Cortex of kidney (tissue), 1 donor: ENCODE data around the gene SPIRE2.

ENCODE experiments used
- DNase-seq: peaks from one replicate; lab custom pipeline; 2025; lab: John Stamatoyannopoulos, UW

Gene SPIRE2

DNA sequence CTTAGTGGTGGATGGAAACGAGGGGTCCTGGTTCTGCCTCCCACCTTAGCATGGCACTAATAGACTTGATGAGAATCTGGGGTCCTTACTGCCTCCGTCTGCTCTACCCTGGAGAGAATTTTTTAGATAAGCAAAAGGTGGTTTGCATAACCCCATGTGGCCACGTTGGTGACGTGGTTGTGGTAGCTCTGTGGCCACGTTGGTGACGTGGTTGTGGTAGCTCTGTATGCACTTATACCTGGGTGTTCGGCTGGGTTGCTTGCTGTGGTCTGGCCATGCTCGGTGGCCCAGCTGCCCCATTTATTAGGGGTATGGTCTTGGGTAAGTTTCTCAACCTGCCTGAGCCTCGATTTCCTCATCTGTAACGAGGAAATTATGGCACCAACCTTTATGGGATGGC, 13.0 kb downstream of the SPIRE2 start:
- no peak for DNase-seq

DNA sequence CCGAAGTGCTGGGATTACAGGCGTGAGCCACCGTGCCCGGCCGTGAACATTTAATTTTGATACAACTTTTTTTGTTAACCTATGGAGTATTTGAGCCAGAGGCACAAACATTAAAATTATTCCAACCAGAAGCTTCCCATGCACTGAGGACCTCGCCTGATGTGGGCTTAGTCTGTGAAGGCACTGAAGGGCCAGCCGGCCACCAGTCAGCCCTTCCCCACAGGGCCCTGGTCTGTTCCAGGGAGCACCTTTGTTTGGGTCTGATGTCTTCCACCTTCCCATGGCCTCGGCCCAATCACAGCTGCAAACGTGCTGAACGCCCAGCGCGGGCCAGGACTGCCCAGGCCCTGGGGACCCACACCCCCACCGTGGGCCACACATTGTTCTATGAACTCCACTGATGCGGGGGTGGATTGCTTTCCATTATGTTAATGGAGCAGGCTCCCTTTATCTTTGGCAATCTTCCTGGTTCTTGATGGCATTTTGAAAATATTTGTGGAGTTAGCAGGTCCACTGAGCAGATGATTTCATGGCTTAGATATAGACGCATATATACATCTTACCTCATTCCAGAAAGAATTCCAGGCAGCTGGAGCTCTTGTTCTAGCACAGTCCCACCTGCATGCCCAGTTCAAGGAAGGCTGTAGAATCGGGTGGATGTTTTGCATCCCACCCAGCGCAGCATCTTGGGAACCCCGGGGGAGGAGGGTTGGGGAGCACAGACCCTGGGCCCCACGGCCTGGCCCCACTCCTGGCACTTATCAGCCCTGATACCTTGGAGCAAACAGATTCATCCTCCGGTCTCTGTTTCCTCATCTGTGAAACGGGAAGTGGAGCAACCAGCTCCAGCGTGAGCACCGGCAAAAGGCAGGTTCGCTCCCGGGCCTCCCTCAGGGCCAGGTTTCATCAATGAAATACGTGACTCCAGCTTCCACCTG, 14.5 kb downstream of the SPIRE2 start:
- no peak for DNase-seq

DNA sequence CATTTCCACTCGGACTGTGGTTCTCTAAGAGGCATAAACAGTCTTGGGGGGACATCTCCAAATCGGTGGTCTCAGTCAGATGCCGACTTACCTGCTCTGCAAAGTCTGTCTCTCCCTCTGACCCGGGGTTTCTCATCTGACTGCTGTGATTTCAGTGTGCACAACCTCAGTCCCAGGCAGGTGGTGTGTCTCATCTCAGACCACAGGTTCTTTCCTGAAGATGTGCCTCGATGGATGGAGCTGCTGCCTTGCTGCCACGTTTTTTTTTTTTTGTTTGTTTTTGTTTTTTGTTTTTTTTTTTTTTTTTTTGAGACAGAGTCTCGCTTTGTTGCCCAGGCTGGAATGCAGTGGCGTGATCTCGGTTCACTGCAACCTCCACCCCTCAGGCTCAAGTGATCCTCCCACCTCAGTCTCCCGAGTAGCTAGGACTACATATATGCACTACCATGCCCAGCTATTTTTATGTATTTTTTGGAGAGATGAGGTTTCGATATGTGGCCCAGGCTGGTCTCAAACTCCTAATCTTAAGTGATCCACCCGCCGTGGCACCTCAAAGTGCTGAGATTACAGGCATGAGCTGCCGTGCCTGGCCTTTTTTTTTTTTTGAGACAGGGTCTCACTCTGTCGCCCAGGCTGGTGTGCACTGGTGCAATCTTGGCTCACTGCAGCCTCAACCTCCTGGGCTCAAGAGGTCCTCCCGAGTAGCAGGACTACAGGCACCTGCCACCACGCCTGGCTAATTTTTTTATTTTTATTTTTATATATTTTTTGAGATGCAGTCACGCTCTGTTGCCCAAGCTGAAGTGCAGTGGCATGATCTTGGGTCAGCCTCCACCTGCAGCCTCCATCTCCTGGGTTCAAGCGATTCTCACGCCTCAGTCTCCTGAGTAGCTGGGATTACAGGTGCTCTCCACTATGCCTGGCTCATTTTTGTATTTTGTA, 15.4 kb downstream of the SPIRE2 start:
- no peak for DNase-seq

DNA sequence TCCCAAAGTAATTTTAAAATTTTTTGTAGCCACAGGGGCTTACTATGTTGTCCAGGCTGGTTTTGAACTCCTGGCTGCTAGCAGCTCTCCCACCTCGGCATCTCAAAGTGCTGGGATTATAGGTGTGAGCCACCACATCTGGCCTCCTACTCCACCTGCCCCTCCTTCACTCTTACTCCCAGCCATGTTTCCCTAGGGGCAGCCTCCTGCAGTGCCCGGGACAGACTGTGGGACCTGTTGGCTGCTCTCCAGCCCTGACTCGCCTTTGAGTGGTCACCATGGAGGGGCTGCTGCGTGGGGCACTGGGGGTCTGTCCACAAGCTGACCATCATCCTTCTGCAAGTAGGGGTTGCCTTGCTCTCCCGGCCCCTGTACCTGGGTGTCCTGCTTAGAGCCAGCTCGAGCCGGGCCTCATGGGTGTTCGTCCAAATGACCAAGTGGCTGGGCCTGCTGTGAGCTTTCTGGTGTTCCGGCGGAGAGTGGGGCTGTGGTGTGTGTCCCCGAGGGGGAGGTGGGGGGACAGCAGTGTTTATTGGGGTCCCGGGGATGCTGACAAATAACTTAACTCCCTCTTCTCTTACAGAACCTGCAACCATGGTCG, 16.6 kb downstream of the SPIRE2 start:
- DNase-seq, result no peak

DNA sequence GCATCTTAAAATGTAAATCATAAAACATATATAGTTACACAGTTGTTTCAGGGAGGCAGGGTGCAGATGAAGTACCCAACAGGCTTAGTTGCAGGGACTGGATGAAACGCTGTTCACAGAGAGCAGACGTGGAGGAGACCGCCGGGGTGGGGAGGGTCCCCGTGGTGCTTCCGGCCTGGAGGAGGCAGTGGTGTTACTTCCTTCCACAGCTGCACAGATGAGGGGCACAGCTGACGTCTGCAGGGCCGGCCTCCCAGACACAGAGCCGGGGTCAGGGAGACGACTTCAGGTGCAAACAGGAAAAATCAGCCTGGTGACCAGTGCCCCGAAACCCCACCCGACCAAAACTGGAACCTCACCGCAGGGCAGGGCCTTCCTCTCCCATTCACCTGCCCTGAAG, 17.1 kb downstream of the SPIRE2 start:
- no peak for DNase-seq

DNA sequence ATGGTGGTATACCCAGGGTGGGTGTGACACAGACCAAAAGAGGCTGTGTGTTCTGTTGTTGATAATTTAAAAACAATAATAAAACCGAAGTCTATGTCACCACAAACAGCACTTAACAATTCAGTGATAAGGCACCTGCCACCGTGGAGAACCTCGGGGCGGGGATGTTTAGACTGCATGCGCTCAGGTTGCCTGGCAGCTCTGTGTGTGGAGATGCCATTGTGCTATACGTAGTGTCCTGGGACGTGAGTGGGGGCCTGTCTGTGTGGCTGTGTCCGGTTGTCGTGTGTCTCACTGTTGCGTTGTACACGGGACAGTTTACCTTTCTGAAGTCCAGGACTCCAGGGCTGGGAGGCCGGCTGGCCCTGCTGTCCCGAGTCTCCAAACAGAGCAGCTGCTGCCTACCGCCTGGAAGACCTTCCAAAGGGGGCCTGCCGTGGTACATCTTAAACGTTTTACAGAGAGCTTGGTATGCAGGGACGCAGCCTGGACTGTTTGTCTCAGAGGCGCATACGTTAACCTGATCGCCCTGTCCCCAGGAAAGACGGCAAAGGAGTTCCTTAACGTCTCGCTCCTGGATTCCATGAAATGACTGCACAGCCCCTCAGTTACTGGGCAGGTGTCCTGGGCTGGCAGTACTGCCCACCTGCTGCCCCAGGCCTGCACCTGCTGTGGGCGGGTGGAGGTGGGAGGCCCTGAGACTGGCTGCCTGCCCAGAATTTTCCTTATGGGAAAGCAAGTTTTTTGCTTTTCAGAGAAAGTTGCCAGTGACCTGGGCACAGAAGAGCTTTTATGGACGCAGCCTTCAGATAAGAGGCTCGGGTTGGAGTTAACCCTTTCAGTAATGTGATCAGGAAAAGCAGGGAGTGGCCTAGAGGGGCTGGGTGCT, 19.0 kb downstream of the SPIRE2 start:
- no peak for DNase-seq

DNA sequence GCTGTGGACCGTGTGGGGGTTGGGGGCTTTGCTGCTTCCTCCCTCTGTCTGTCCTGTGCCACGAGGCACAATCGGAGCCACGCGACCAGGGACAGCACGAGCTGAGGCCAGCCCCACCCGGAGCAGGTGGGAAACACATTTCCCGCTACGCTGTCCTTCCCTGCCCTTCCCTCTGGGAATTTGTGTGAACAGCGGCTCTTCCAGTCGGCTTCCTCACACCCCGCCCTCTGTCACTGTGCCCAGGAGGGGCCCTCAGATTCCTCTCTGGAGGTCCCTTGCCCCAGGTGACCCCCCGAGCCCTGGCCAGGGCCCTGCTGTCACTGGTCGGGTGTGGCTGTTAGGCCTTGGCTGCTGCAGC, 19.6 kb downstream of the SPIRE2 start:
- no peak for DNase-seq

DNA sequence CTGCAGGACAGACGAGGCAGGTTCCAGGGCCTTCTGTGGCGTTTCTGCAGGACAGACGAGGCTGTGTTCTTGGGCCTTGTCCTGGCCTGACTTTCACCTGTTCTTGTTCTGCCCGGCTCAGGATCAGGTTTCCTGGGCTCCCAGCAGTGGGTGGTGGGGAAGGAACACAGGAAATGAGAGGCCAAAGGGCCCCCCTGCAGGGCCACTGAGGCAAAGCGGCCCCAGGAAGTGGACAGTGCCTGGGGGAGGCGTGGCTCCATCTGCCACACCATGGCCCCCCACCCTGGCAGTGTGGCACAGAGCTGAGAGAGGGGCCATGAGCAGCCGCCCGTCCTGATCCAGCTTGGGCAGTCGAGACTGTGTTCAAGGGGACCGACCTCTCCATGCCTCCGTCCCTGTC, 20.7 kb downstream of the SPIRE2 start:
- no peak for DNase-seq

DNA sequence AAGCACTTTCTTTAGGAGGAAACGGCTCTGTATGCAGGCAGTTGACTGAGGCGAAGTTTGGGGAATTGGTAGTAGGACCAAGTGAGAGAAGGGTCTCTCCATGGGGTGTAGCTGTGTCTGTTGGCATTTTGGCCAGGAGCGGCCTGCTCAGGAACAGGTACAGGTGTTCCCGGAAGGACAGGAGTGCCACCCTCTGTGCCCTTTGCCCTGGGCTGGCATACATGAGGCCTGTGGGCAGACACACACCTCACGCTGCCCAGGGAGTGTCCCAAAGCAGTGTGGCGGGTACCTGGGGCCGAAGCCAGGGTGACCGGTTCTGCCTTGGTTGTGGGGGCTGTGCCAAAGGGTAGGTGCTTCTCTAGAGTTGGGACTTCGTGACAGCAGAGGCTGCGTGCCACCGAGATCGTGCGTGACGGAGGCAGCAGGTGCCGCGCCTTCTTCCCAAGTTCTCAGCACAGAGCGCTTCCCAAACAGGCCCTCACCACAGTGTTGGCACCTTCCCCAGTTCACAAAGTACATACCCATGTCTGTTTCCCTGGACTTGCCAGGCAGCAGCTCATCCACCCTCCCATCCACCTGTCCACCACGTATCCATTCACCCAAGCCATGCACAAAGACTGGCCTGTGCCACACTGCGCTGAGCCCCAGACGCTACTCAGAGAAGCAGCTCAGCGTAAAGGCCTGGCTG, 25.2 kb downstream of the SPIRE2 start:
- no peak for DNase-seq

DNA sequence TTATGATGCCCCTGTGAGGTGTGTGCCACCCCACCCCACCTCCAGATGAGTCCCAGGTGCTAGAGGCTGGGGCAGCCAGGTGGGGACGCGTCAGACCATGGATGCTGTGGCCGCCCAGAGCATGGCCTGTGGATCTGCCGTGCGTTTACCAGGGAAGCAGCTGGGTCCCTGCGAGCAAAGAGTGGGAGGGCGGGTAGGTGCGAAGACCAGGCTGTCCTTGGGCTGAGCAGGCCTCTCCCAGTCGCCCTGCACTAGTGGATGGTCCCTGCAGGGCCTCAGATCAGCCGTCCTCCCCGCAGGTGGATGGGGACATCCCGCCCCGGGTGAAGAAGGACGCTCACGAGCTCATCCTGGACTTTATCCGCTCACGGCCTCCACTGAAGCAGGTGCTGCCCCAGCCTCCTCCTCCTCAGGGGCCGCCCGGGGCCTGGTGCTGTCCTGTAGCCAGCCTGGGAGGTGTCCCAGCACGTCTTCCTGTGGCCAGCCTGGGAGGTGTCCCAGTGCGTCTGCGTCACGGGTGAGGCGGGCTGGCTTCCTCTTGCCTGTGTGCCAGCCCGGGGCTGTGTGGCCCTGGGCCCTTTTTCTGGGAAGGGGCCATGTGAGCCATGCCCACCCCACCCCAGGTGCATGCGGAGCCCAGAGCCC, 27.1 kb downstream of the SPIRE2 start:
- no peak for DNase-seq

DNA sequence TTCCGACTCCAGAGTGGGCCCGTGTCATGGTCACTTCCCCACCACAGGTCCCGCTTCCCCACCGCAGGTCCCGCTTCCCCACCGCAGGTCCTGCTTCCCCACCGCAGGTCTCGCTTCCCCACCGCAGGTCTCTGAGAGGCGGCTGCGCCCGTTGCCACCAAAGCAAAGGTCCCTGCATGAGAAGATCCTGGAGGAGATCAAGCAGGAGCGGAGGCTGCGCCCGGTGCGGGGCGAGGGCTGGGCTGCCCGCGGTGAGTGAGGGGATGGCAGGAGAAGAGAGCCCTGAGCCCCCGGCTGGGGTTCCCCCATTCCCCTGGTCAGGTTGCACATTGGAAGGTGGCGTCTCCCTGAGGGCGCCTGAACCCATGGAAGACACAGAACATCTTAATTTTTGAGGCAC, 27.7 kb downstream of the SPIRE2 start:
- DNase-seq, result no peak

DNA sequence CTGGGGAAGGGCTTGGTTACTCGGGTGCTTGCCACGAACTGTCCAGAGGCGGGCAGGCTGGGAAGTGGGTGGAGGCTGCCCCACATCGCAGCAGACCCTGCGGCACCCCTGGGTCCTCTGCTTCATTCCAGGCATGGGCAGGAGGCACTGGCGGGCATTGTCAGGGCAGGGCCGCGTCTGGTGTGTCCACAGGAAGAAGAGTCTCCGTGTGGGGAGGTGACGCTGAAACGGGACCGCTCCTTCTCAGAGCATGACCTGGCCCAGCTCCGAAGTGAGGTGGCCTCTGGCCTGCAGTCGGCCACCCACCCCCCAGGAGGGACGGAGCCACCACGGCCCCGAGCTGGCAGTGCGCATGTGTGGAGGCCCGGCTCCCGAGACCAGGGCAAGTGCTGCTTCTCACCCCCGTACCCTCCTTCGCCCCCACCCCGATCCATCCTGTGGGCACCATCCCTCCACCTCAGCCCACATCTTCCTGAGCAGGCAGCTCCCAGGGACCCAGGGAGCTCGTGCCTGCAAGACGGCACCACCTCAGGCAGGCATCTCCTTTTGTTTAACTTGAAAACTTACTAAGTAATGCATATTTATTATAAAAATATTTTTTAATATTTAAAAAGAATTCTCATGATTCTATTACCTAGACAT, 30.8 kb downstream of the SPIRE2 start:
- DNase-seq, result no peak

DNA sequence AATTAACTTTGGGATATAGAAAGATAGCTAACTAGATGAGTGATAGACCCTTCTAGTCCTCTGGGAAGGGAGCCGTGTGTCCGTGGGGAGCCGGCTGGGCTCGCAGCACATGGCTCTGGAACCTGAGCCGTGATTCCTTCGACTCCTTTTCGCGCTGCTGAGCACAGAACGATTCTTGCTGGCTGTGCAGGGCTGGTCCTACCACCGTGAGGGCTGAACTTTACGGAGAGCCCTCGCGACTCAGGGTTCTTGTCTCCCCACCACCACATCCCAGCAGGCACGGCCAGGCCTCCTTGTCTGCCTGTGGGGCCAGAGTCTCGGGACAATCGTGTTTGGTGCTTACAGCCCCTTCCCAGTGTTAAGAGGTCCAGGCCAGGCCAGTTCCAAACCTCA, 31.3 kb downstream of the SPIRE2 start:
- no peak for DNase-seq

DNA sequence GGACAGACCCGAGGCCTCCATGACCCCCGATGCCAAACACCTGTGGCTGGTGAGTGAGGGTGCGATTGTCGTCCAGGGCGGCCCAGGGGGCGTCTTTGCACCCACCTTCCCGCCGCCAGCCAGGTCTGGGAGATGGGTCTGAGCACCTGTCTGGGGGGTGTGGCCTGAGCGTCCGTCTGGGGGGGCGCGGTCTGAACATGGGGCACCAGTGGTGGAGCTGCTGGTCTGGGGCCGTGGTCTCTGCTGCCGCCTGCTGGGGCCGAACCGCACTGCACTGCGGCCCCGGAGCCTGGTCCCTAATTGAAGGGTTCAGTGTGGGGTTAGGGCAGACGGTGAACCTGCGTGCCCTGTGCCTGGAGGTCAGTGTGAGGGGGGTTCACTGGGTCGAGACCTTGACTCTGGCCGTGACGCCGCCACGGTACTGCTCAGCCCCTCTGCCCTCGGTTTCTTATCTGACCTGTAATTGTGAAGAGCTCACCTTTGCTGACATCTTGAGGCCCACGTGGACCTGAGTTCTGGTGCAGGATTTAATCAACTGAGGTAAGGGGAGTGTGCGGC, 32.6 kb downstream of the SPIRE2 start:
- no peak for DNase-seq

DNA sequence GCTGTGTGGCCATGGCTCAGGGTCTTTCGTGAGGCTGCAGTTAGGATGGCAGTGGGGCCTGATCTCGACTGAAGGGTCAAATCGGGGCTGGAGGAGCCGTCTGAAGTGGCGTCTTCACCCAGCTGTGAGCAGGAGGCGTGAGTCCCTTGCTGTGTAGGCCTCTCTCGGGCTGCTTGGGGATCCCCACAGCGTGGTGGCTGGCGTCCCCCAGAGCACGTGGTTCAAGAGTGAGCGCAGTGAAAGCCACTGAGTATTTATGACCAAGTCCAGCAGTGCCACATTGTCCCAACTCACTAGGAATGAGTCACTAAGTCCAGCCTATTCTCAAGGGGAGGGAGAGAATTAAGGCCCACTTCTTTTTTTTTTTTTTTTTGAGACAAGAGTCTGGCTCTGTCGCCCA, 33.4 kb downstream of the SPIRE2 start:
- no peak for DNase-seq

DNA sequence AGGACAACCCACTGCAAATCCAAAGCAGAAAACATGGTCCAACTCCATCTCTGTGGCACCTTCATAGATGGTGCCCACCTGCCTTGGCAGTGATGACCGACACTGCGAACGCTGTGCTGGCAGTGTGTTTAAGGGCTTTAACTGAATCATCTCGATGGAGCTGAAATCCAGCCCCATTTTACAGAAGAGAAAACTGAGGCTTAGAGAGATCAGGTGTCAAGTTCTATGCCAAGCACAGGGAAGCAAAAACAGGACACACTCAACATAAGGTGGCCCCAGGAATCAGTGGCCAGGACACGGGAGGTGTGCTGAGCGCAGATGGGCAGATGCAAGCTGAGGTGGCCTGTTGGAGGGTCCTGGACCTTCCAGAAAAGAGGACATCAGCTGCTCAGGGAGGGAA, 34.5 kb downstream of the SPIRE2 start:
- no peak for DNase-seq

DNA sequence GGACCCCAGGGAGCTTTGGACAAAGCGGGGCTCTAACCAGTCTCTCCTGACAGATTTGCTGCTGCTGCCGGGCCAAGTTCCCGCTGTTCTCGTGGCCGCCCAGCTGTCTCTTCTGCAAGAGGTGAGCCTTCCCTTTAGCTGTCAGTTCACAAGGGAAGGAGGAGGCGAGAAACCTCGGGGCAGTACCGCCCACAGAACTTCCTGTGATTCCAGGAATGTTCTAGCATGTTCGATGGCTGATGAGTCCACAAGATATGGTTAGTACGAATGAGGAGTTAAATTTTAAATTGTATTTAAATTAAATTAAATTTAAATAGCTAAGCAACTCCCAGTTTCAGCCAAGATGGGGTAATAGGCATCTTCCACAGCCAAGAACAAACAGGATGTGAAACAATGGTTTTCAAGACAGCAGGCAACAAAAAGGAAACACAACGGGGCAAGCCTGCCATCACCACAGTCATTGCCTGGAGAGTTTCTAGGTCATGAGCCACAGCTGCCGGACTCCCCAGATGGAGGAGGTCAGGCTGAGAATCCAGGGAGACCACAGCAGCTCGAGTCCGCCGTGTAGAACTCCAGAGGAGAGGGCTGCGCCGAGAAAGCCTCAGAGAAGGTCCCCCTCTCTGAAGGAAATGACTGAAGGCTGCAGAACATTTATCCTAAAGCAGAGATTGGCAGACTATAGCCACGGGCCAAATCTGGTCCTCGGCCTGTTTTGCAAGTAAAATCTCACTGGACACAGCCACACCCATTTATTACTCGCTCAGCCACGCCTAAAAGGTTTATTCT, 35.7 kb downstream of the SPIRE2 start:
- no peak for DNase-seq

DNA sequence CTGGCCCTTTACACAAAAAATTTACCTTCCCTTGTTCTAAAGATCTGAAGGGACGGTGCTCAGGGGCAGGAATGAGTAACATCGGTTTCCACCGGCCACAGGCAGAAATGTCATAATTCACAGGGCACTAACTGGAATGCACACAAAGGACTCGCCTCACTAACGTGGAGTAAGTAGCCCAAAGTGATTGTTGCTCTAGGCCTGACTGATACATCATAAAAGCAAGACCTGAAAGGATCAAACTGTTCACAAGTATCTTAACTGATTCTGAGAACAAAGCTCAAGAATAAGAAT, 36.2 kb downstream of the SPIRE2 start:
- DNase-seq, result no peak

DNA sequence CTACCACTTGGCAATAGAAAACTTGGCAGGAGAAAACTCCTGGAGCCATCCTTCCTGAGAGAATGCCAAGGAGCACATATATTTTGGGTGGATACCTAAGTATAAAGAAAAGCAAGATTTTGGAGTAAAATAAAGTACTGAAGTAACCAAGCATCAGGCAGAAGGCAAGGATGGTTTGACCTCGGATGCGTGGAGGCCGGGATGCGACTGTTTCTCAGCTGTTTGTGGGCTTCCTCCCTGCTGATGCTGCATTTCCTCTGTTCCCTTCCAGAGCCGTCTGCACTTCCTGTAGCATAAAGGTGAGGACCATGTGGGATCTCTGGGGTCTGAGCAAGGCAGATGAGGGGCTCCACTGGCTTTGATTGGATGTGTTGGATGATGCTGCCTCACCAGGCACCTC, 39.6 kb downstream of the SPIRE2 start:
- DNase-seq, result no peak
